Activated T-helper 2 cell treated with anti-CD3 and anti-CD28 coated beads, Interferon-gamma antibody, Interleukin-2, Interleukin-4, amounts not matched to agents 10 μg/mL and 5 μg/mL and 100 μg/mL, durations not matched to agents 14 hours and 24 hours and 36 hours (primary cell): ENCODE results near the gene EP400. TPM values are rescaled to one million over a fixed set of nuclear protein-coding genes. Genes with fewer than 3 reads are reported as not detected.
"Not testable (repeated sequence)": the region's sequence is repeated elsewhere in the genome, so short reads cannot be mapped to it uniquely, and the experiment has no call there.

Experiments used
- DNase-seq: peaks from one replicate; pipeline ENCODE4 v3.0.0; 2021; ENCODE audit warnings: low spot score
- H3K27ac Mint-ChIP-seq: one replicate; pipeline ENCODE4 v1.8.0; 2021; ENCODE audit warnings: mixed read lengths
- H3K27me3 Mint-ChIP-seq: one replicate; pipeline ENCODE4 v1.8.0; 2021; ENCODE audit warnings: low read depth, mixed read lengths
- H3K36me3 Mint-ChIP-seq: one replicate; pipeline ENCODE4 v1.8.0; 2021; ENCODE audit warnings: low read depth, mixed read lengths
- H3K4me1 Mint-ChIP-seq: one replicate; pipeline ENCODE4 v1.8.0; 2021; ENCODE audit warnings: low read depth, mixed read lengths
- H3K4me3 Mint-ChIP-seq: one replicate; pipeline ENCODE4 v1.8.0; 2021; ENCODE audit warnings: low read depth, mild to moderate bottlenecking, moderate library complexity, mixed read lengths
- H3K9me3 Mint-ChIP-seq: one replicate; pipeline ENCODE4 v1.8.0; 2021; ENCODE audit warnings: mixed read lengths
- intact Hi-C: fragments of 100-400 bp; cut with micrococcal nuclease; formaldehyde crosslinking; loops from one replicate; pipeline ENCODE4 v1.15.1; 2023
- total RNA-seq: library from RNA; stranded (reverse); gene quantifications from 2 replicates; pipeline ENCODE4 v1.2.3, GENCODE V29; 2022

The EP400 gene
- total RNA-seq, 1 donor from 2014 or later = 57.7 TPM

DNA sequence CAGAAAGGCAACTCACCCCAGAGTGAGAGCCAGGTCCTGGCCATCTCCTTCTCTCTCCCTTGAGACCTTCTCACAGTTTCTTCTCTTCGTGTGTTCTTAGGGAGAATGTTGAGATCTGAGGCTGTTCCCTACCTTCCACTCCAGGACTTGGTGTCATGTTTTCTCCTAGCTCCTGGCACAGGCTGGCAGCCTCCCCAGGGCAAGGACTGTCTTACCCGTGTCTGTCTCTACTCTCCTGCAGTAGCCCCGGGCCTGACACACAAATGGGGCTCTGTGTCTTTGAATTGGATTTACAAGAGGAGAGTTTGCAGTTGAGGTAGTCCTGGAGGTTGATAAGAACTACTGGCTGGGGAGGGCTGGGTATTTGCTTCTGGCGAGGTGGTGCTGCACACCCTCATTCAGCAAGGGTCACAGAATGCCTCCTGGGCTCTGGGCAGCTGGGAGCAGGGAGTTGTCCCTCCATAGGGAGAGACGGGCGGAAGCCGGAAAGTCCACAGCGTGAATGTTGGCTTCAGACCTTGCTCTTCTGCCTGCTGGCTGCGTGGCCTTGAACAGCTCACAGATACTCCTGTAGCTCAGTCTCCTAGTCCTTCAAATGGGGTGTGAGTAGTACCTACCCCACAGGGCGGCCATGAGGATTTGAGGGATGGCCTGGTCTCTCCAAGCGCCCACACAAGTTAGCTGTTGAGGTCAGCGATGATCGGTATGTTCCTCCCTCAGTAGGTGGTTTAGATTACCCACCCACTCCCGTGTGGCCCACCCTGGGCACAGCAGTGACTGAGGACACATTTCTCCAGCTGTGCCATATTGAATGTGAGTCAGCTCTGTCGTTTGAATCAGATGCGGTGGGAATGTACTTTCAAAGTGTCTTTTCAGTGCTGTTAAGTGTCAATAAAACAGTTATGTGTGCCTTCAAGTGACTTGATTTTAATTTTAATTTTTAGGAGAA lies 10.2 kb downstream of the EP400 start:
- Mint-ChIP-seq H3K4me1 (peaks cover 37% of the 10 kb centered on the region), H3K36me3 (peaks cover 24% of the 10 kb centered on the region), H3K9me3 (no peaks in the 10 kb centered on the region), H3K27me3 (no peaks in the 10 kb centered on the region), H3K27ac (no peak overlapping the region), H3K4me3 (no peak overlapping the region)
- intact Hi-C loops = no loop called here
- no peak for DNase-seq

GRCh38 chr12:131960590-131961325 lies 11.0 kb downstream of the EP400 start:
- H3K27me3 Mint-ChIP-seq, DNase-seq, H3K4me3 Mint-ChIP-seq, H3K27ac Mint-ChIP-seq, intact Hi-C loops, H3K9me3 Mint-ChIP-seq: not testable (repeated sequence)
- Mint-ChIP-seq H3K4me1 (peaks cover 42% of the 10 kb centered on the region), H3K36me3 (peaks cover 30% of the 10 kb centered on the region)

GRCh38 chr12:131961328-131961727 lies 11.6 kb downstream of the EP400 start:
- H3K4me3 Mint-ChIP-seq, H3K27me3 Mint-ChIP-seq, H3K9me3 Mint-ChIP-seq, DNase-seq, intact Hi-C loops, H3K27ac Mint-ChIP-seq: not testable (repeated sequence)
- H3K36me3 Mint-ChIP-seq = peaks cover 30% of the 10 kb centered on the region
- H3K4me1 Mint-ChIP-seq = peaks cover 37% of the 10 kb centered on the region

DNA sequence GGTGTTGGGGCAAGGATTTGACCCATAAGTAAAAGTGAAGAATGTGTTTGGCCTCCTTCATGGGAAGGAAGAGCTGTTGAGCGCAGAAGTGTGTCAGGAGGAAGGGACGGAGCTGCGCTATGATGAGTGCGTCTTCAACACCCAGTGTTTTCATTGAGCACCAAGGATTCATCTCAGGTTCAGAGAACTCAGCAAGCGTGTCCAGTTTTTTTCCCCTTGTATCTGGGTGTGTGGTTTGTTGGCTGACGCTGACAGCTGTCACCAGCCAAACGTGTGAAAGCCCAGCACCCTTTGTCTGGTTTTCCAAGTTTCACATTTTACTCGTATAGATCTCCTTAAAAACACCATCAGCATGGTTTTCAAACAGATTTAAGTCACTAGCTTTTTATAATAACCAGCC lies 12.3 kb downstream of the EP400 start:
- Mint-ChIP-seq H3K27ac (no peak overlapping the region), H3K4me1 (peaks cover 37% of the 10 kb centered on the region), H3K4me3 (no peak overlapping the region), H3K36me3 (peaks cover 30% of the 10 kb centered on the region), H3K27me3 (no peaks in the 10 kb centered on the region), H3K9me3 (no peaks in the 10 kb centered on the region)
- intact Hi-C loops = no loop called here
- no peak for DNase-seq

DNA sequence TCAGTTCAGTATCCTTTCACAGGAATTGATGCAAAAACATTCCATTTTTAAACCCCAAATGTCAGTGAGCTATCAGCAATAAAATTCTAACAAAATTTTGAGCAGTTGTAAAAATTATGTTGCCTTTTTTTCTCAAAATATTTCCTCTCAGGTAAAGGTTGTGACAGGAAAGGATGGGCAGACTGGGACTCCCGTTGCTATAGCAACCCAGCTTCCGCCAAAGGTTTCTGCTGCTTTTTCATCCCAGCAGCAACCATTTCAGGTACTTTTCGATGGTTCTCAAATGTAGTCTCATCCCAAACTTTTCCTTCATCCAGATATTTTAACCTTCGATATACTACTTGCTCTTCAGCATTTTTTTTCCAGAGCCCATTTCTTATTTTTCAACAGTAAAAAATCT lies 13.6 kb downstream of the EP400 start:
- Mint-ChIP-seq H3K4me1 (peaks cover 31% of the 10 kb centered on the region), H3K9me3 (no peaks in the 10 kb centered on the region), H3K4me3 (no peak overlapping the region), H3K27ac (no peak overlapping the region), H3K36me3 (peaks cover 36% of the 10 kb centered on the region), H3K27me3 (no peaks in the 10 kb centered on the region)
- DNase-seq = no peak
- intact Hi-C loops = no loop called here

DNA sequence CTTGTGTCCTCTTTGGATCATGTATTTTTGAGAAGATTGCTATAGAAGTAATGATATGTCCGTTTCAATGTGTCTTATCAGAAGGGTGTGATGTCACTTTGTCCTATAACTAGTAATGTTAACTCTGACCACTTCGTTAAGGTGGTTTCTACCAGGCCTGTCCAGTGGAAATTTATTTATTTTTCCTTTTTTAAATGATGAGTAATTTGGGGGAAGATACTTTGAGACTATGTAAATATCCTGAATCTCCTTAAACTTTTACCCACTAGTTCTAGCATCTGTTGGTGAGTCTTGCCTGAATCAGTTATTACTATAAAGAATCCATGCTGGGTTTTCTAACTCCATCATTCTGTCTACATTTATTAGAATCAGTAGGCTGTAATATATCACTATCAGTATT lies 15.3 kb downstream of the EP400 start:
- Mint-ChIP-seq H3K27me3 (no peaks in the 10 kb centered on the region), H3K4me3 (no peak overlapping the region), H3K9me3 (no peaks in the 10 kb centered on the region), H3K27ac (no peak overlapping the region), H3K4me1 (peaks cover 24% of the 10 kb centered on the region), H3K36me3 (peaks cover 37% of the 10 kb centered on the region)
- no peak for DNase-seq
- intact Hi-C loops = no loop called here

DNA sequence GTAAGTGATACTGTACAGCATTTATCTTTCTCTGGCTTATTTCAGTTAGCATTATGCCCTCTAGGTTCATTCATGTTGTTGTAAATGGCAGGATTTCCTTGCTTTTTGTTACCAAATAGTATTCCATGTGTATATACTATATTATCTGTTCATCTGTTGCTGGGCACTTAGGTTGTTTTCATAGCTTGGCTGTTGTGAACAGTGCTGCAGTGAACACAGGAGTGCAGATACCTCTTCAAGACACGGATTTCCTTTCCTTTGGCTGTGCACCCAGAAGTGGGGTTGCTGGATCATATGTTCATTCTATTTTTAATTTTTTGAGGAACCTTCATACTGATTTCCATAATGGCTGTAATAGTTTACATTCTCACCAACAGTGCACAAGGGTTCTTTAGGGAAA lies 21.5 kb downstream of the EP400 start:
- H3K4me1 Mint-ChIP-seq = peaks cover 2% of the 10 kb centered on the region
- intact Hi-C loops = no loop called here
- DNase-seq = no peak
- no peak overlapping the region for H3K4me3 Mint-ChIP-seq
- H3K36me3 Mint-ChIP-seq = peaks cover 16% of the 10 kb centered on the region
- H3K27ac Mint-ChIP-seq = no peak overlapping the region
- no peaks in the 10 kb centered on the region for H3K27me3 Mint-ChIP-seq
- H3K9me3 Mint-ChIP-seq = no peaks in the 10 kb centered on the region

DNA sequence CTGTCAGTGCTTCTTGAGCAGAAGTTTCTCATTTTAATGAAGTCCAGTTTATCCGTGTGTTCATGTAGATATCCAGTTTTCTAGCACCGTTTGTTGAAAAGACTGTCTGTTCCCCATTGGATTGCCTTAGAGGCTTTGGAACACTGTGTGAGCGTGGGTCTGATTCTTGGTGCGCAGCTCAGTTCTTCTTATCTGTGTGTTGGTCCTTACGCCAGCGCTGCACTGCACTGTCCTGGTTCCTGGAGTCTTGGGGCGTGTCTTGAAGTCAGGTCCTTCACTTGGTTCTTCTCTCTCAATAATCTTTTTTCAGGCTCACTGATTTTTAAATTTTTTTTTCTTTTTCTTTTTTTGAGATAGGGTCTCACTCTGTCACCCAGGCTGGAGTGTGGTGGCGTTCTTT lies 25.5 kb downstream of the EP400 start:
- Mint-ChIP-seq H3K4me3 (no peak overlapping the region), H3K27me3 (no peaks in the 10 kb centered on the region), H3K4me1 (no peaks in the 10 kb centered on the region), H3K36me3 (peaks cover 27% of the 10 kb centered on the region), H3K9me3 (no peaks in the 10 kb centered on the region), H3K27ac (no peak overlapping the region)
- no peak for DNase-seq
- intact Hi-C loops = no loop called here

DNA sequence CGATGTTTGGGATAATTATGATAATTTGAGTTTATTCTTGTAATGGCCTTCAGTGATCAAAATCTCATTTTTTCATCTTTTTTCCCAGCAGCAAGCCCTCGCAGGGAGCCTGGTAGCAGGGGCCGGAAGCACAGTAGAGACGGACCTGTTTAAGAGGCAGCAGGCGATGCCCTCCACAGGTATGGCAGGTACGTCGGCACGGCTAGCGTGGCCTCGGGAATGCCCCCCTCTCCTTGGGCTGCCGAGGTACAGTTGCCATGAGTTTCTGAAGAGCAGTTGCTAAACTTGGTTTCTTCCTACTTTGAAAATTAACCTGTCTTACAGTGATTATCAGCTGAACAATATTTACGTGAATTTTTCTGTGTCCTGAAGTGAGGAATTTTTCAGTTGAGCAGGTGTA lies 29.9 kb downstream of the EP400 start:
- Mint-ChIP-seq H3K9me3 (no peaks in the 10 kb centered on the region), H3K36me3 (peaks cover 51% of the 10 kb centered on the region), H3K27me3 (no peaks in the 10 kb centered on the region), H3K4me1 (no peaks in the 10 kb centered on the region), H3K27ac (no peak overlapping the region), H3K4me3 (no peak overlapping the region)
- no peak for DNase-seq
- intact Hi-C loops = no loop called here

DNA sequence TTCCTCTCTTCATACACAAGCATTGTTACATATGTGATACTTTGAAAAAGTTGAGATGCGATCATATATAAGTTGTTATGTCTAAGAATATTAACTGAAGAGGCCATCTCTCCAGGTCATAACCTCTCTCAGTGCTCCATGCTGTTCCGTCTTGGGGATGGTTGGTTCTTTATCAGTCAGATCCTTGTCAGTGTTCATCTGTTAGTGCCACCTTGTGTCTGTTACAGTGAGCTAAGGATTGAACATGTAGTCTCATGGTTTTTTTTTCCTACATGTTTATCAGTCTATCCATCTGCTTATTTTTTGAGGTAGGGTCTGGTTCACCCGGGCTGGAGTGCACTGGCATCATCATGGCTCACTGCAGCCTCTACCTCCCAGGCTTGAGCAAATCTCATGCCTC lies 30.5 kb downstream of the EP400 start:
- no peak for DNase-seq
- H3K27ac Mint-ChIP-seq = no peak overlapping the region
- peaks cover 57% of the 10 kb centered on the region for H3K36me3 Mint-ChIP-seq
- intact Hi-C loops = no loop called here
- H3K4me3 Mint-ChIP-seq = no peak overlapping the region
- no peaks in the 10 kb centered on the region for H3K4me1 Mint-ChIP-seq
- H3K9me3 Mint-ChIP-seq = no peaks in the 10 kb centered on the region
- no peaks in the 10 kb centered on the region for H3K27me3 Mint-ChIP-seq

- Mint-ChIP-seq H3K27me3 (no peaks in the 10 kb centered on the region), H3K4me1 (no peaks in the 10 kb centered on the region), H3K27ac (no peak overlapping the region), H3K36me3 (peaks cover 57% of the 10 kb centered on the region), H3K9me3 (no peaks in the 10 kb centered on the region), H3K4me3 (no peak overlapping the region)
- intact Hi-C loops = no loop called here
- DNase-seq = no peak
Measured at GRCh38 chr12:131981388-131981787, 31.6 kb downstream of the EP400 start.

GRCh38 chr12:131982041-131982440 lies 32.3 kb downstream of the EP400 start:
- no peak for DNase-seq
- no peak overlapping the region for H3K27ac Mint-ChIP-seq
- H3K27me3 Mint-ChIP-seq = no peaks in the 10 kb centered on the region
- no peaks in the 10 kb centered on the region for H3K9me3 Mint-ChIP-seq
- H3K4me3 Mint-ChIP-seq = no peak overlapping the region
- peaks cover 64% of the 10 kb centered on the region for H3K36me3 Mint-ChIP-seq
- intact Hi-C loops = no loop called here
- no peaks in the 10 kb centered on the region for H3K4me1 Mint-ChIP-seq

GRCh38 chr12:131983026-131983425 lies 33.3 kb downstream of the EP400 start:
- no peaks in the 10 kb centered on the region for H3K27me3 Mint-ChIP-seq
- H3K36me3 Mint-ChIP-seq = peaks cover 67% of the 10 kb centered on the region
- H3K4me1 Mint-ChIP-seq = no peaks in the 10 kb centered on the region
- no peaks in the 10 kb centered on the region for H3K9me3 Mint-ChIP-seq
- intact Hi-C loops = no loop called here
- no peak overlapping the region for H3K27ac Mint-ChIP-seq
- DNase-seq = no peak
- no peak overlapping the region for H3K4me3 Mint-ChIP-seq
